ENCODE measurements around the gene RBPJ. TPM values are rescaled to one million over a fixed set of nuclear protein-coding genes. Genes with fewer than 3 reads are reported as not detected.

RBPJ gene
- polyA plus RNA-seq, 1 donor from 2014 or later: 89.8 TPM

GRCh38 chr4:26424153-26424552 lies 103.3 kb downstream of the RBPJ start:
- Histone ChIP-seq H3K79me2 (replicated peaks; ENCODE audit: insufficient read depth, low read length) (no peaks in the 10 kb centered on the region), H3K9ac (ENCODE audit: low read length) (no peak overlapping the region), H3K9me3 (ENCODE audit: low read length) (no peaks in the 10 kb centered on the region), H3K4me2 (ENCODE audit: low read length) (no peak overlapping the region), H4K20me1 (ENCODE audit: insufficient read depth) (no peaks in the 10 kb centered on the region), H3K4me3 (ENCODE audit: low read length) (no peak overlapping the region), H3K36me3 (ENCODE audit: insufficient read depth, low read length) (no peaks in the 10 kb centered on the region), H3F3A (ENCODE audit: insufficient read depth, low read length, poor library complexity, severe bottlenecking) (no peaks in the 10 kb centered on the region), H3K27ac (ENCODE audit: low read length) (no peak overlapping the region), H2AFZ (ENCODE audit: low read depth, low read length) (no peak overlapping the region), H3K27me3 (ENCODE audit: insufficient read depth, low read depth, low read length) (no peaks in the 10 kb centered on the region), H3K9me2 (ENCODE audit: insufficient read depth, low read length) (no peaks in the 10 kb centered on the region)
- TF ChIP-seq MXI1 (conservative IDR thresholded peaks at IDR 0.05; ENCODE audit: poor library complexity, severe bottlenecking) (no peak), CTCF (IDR thresholded peaks at IDR 0.05; ENCODE audit: poor library complexity, severe bottlenecking) (no peak), RAD21 (conservative IDR thresholded peaks at IDR 0.05) (no peak), EP300 (conservative IDR thresholded peaks at IDR 0.05; ENCODE audit: poor library complexity, severe bottlenecking) (no peak), TAF1 (IDR thresholded peaks at IDR 0.05; ENCODE audit: low read depth) (no peak), SMC3 (conservative IDR thresholded peaks at IDR 0.05; ENCODE audit: poor library complexity) (no peak)

GRCh38 chr4:26424838-26425237 lies 104.0 kb downstream of the RBPJ start:
- no peaks in the 10 kb centered on the region for H3F3A ChIP-seq (ENCODE audit: insufficient read depth, low read length, poor library complexity, severe bottlenecking)
- H3K27me3 ChIP-seq (ENCODE audit: insufficient read depth, low read depth, low read length): no peaks in the 10 kb centered on the region
- H3K4me2 ChIP-seq (ENCODE audit: low read length): no peak overlapping the region
- no peaks in the 10 kb centered on the region for H3K9me3 ChIP-seq (ENCODE audit: low read length)
- TF ChIP-seq CTCF (IDR thresholded peaks at IDR 0.05; ENCODE audit: poor library complexity, severe bottlenecking) (peak; percentile 43), RAD21 (conservative IDR thresholded peaks at IDR 0.05) (peak; percentile 35), SMC3 (conservative IDR thresholded peaks at IDR 0.05; ENCODE audit: poor library complexity) (no peak), POLR2AphosphoS5 (IDR thresholded peaks at IDR 0.05) (no peak), TAF1 (IDR thresholded peaks at IDR 0.05; ENCODE audit: low read depth) (no peak), EP300 (conservative IDR thresholded peaks at IDR 0.05; ENCODE audit: poor library complexity, severe bottlenecking) (no peak), MXI1 (conservative IDR thresholded peaks at IDR 0.05; ENCODE audit: poor library complexity, severe bottlenecking) (no peak), EZH2 (IDR thresholded peaks at IDR 0.05; ENCODE audit: borderline replicate concordance, insufficient read depth, low read length, poor library complexity, severe bottlenecking) (no peak)
- TF ChIP-seq, protein P1, sequence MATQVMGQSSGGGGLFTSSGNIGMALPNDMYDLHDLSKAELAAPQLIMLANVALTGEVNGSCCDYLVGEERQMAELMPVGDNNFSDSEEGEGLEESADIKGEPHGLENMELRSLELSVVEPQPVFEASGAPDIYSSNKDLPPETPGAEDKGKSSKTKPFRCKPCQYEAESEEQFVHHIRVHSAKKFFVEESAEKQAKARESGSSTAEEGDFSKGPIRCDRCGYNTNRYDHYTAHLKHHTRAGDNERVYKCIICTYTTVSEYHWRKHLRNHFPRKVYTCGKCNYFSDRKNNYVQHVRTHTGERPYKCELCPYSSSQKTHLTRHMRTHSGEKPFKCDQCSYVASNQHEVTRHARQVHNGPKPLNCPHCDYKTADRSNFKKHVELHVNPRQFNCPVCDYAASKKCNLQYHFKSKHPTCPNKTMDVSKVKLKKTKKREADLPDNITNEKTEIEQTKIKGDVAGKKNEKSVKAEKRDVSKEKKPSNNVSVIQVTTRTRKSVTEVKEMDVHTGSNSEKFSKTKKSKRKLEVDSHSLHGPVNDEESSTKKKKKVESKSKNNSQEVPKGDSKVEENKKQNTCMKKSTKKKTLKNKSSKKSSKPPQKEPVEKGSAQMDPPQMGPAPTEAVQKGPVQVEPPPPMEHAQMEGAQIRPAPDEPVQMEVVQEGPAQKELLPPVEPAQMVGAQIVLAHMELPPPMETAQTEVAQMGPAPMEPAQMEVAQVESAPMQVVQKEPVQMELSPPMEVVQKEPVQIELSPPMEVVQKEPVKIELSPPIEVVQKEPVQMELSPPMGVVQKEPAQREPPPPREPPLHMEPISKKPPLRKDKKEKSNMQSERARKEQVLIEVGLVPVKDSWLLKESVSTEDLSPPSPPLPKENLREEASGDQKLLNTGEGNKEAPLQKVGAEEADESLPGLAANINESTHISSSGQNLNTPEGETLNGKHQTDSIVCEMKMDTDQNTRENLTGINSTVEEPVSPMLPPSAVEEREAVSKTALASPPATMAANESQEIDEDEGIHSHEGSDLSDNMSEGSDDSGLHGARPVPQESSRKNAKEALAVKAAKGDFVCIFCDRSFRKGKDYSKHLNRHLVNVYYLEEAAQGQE (IDR thresholded peaks at IDR 0.05; ENCODE audit: borderline replicate concordance): no peak
- no peak overlapping the region for H3K4me3 ChIP-seq (ENCODE audit: low read length)
- H3K36me3 ChIP-seq (ENCODE audit: insufficient read depth, low read length): no peaks in the 10 kb centered on the region
- no peak overlapping the region for H2AFZ ChIP-seq (ENCODE audit: low read depth, low read length)
- H3K9ac ChIP-seq (ENCODE audit: low read length): no peak overlapping the region
- H3K27ac ChIP-seq (ENCODE audit: low read length): no peak overlapping the region
- no peaks in the 10 kb centered on the region for H3K9me2 ChIP-seq (ENCODE audit: insufficient read depth, low read length)
- H4K20me1 ChIP-seq (ENCODE audit: insufficient read depth): no peaks in the 10 kb centered on the region
- no peaks in the 10 kb centered on the region for H3K79me2 ChIP-seq (replicated peaks; ENCODE audit: insufficient read depth, low read length)

Measured in neural cell (in vitro differentiated cells).